MCF 10A (cell line): ENCODE measurements around the gene MPDU1. TPM values are rescaled to one million over a fixed set of nuclear protein-coding genes. Genes with fewer than 3 reads are reported as not detected.
A peak's percentile ranks its signal among the peaks of the same experiment; 100 is the strongest.

ENCODE experiments used
- BruUV-seq: library from RNA; stranded (reverse); fragments of 400-500 nt; replicated peaks from 2 replicates; lab custom pipeline; 2021; lab: Mats Ljungman, UMichigan
- CTCF ChIA-PET: fragments of 300-600 bp; sonication (Branson Sonifier 250); formaldehyde crosslinking; extraction: SDS; loops from one replicate; lab custom pipeline; 2021; ENCODE audit warnings: antibody characterized with exemption, inconsistent platforms; lab: Yijun Ruan, JAX
- POLR2A ChIA-PET: fragments of 300-600, 350-650 bp; sonication (Branson Sonifier 250); formaldehyde crosslinking; extraction: SDS; loops from one replicate; lab custom pipeline; 2020; ENCODE audit warnings: antibody characterized with exemption, inconsistent platforms; lab: Yijun Ruan, JAX
- DNase-seq: peaks from one replicate; pipeline ENCODE4 v3.0.0-alpha.2; 2018; ENCODE audit not compliant: unreplicated experiment
- H3K27ac Mint-ChIP-seq: one replicate; pipeline ENCODE4 v1.8.0; 2022; ENCODE audit warnings: mild to moderate bottlenecking, low read depth, mixed read lengths; ENCODE audit not compliant: unreplicated experiment
- H3K27me3 Mint-ChIP-seq: one replicate; pipeline ENCODE4 v1.8.0; 2022; ENCODE audit warnings: mixed read lengths; ENCODE audit not compliant: insufficient read depth, unreplicated experiment
- H3K36me3 Mint-ChIP-seq: one replicate; pipeline ENCODE4 v1.8.0; 2022; ENCODE audit warnings: mild to moderate bottlenecking, moderate library complexity, mixed read lengths; ENCODE audit not compliant: insufficient read depth, unreplicated experiment
- H3K4me1 Mint-ChIP-seq: one replicate; pipeline ENCODE4 v1.8.0; 2022; ENCODE audit warnings: mixed read lengths; ENCODE audit not compliant: insufficient read depth, unreplicated experiment
- H3K4me3 Mint-ChIP-seq: one replicate; pipeline ENCODE4 v1.8.0; 2022; ENCODE audit warnings: mild to moderate bottlenecking, moderate library complexity, mixed read lengths; ENCODE audit not compliant: unreplicated experiment
- H3K9me3 Mint-ChIP-seq: one replicate; pipeline ENCODE4 v1.8.0; 2022; ENCODE audit warnings: mixed read lengths; ENCODE audit not compliant: unreplicated experiment
- CTCF ChIP-seq: fragments of 200-600 bp; IDR thresholded peaks from one replicate; pipeline ENCODE4 v1.8.0; 2022; ENCODE audit warnings: antibody characterized with exemption, mild to moderate bottlenecking; ENCODE audit not compliant: unreplicated experiment
- intact Hi-C: fragments of 100-400 bp; cut with micrococcal nuclease; formaldehyde crosslinking; loops from 2 replicates; pipeline ENCODE4 v1.14.1; 2022
- total RNA-seq: library from RNA; stranded (reverse); gene quantifications from 2 replicates; pipeline ENCODE4 v1.2.3, GENCODE V29; 2022

Gene MPDU1
- total RNA-seq, 1 experiment from 2014 or later = 56.5 TPM

- CTCF ChIA-PET = interaction anchor here (0.6 to 3.4 kb wide), 7 partner anchors 11 to 74 kb away, joined by 3 to 15 read pairs (median 4); partner anchors contain the start of genes SAT2, SOX15, TP53 and WRAP53
- POLR2A ChIA-PET = interaction anchor here (0.6 to 10.5 kb wide), 15 partner anchors 10 to 309 kb away, joined by 3 to 206 read pairs (median 8); partner anchors contain the start of genes CD68, DNAH2, MPDU1 and NAA38
- peak; percentile 40 for DNase-seq
- intact Hi-C loops = loop anchor here (2.0 kb wide), 1 partner anchor 23 kb away; the partner anchor contains the start of gene SOX15
- Mint-ChIP-seq H3K4me1 (peaks cover 32% of the 10 kb centered on the region), H3K36me3 (peaks cover 24% of the 10 kb centered on the region), H3K27ac (peak overlapping the region; percentile 84), H3K9me3 (no peaks in the 10 kb centered on the region), H3K4me3 (peak overlapping the region; percentile 80), H3K27me3 (no peaks in the 10 kb centered on the region)
- TF ChIP-seq CTCF = no peak
- TSS peak; percentile 38 for BruUV-seq
Measured at GRCh38 chr17:7613769-7614424, 30.2 kb downstream of the MPDU1 start.

GRCh38 chr17:7614425-7615264 is 31.0 kb downstream of the MPDU1 start, which contains the start of gene FXR2:
TSS of gene FXR2 (minus strand) at chr17:7614897. CDS start at chr17:7614532, 365 bp downstream.
- POLR2A ChIA-PET = interaction anchor here (0.6 to 10.5 kb wide), 24 partner anchors 11 to 1958 kb away, joined by 3 to 206 read pairs (median 4); partner anchors contain the start of genes CD68, CNTROB, DNAH2 and MPDU1
- TF ChIP-seq CTCF = peak; percentile 37
- no peaks in the 10 kb centered on the region for H3K27me3 Mint-ChIP-seq
- H3K36me3 Mint-ChIP-seq = peaks cover 19% of the 10 kb centered on the region
- no TSS peak for BruUV-seq
- peak within 1 kb of the TSS; percentile 95 for H3K27ac Mint-ChIP-seq
- peak; percentile 99 for DNase-seq
- intact Hi-C loops = loop anchor here (2.0 kb wide), 1 partner anchor 24 kb away; the partner anchor contains the start of gene SOX15
- H3K9me3 Mint-ChIP-seq = no peaks in the 10 kb centered on the region
- peak within 1 kb of the TSS; percentile 80 for H3K4me3 Mint-ChIP-seq
- CTCF ChIA-PET = interaction anchor here (0.6 to 3.4 kb wide), 16 partner anchors 9 to 669 kb away, joined by 3 to 15 read pairs (median 3); partner anchors contain the start of genes SAT2, SOX15, TP53 and WRAP53
- H3K4me1 Mint-ChIP-seq = peaks cover 32% of the 10 kb centered on the region

GRCh38 chr17:7615265-7615747 is 31.7 kb downstream of the MPDU1 start:
- Mint-ChIP-seq H3K4me1 (peaks cover 31% of the 10 kb centered on the region), H3K27ac (peak overlapping the region; percentile 95), H3K36me3 (peaks cover 17% of the 10 kb centered on the region), H3K27me3 (no peaks in the 10 kb centered on the region), H3K9me3 (no peaks in the 10 kb centered on the region), H3K4me3 (peak overlapping the region; percentile 80)
- ChIA-PET POLR2A (interaction anchor here (0.6 to 10.5 kb wide), 22 partner anchors 11 to 1958 kb away, joined by 3 to 206 read pairs (median 4); partner anchors contain the start of genes CD68, CNTROB, DNAH2 and MPDU1), CTCF (interaction anchor here (0.6 to 2.0 kb wide), 13 partner anchors 10 to 668 kb away, joined by 3 to 10 read pairs (median 3); partner anchors contain the start of gene SAT2)
- no TSS peak for BruUV-seq
- no peak for TF ChIP-seq CTCF
- intact Hi-C loops = loop anchor here (2.0 kb wide), 1 partner anchor 25 kb away; the partner anchor contains the start of gene SOX15
- no peak for DNase-seq
